ENCODE data around the gene SMARCC2.
"Not testable (repeated sequence)": the region's sequence is repeated elsewhere in the genome, so short reads cannot be mapped to it uniquely, and the experiment has no call there.

DNA sequence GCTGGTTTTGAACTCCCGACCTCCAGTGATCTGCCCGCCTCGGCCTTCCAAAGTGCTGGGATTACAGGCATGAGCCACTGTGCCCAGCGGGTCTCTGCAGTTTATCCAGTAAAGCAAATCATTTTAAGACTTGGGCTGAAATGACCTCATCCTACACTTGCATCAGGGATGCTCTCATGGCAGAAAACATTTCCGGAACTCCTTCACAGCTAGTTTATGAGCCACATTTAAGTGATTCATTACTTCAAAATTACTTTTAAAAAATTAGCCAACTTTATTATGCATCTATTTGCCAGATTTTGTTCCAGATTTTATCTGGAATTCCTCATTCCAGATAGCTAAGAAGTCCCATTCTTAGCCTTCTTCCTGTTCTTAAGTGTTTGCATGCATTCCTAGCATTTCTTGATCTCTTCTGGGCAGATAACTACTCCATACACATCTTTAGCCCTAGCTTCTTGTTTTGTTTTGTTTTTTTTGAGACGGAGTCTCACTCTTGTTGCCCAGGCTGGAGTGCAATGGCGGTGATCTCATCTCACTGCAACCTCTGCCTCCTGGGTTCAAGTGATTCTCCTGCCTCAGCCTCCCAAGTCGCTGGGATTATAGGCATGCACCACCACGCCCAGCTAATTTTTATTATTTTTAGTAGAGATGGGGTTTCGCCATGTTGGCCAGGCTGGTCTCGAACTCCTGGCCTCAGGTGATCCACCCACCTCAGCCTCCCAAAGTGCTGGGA lies 7.7 kb upstream of the SMARCC2 start:
- TF ChIP-seq, protein P1, sequence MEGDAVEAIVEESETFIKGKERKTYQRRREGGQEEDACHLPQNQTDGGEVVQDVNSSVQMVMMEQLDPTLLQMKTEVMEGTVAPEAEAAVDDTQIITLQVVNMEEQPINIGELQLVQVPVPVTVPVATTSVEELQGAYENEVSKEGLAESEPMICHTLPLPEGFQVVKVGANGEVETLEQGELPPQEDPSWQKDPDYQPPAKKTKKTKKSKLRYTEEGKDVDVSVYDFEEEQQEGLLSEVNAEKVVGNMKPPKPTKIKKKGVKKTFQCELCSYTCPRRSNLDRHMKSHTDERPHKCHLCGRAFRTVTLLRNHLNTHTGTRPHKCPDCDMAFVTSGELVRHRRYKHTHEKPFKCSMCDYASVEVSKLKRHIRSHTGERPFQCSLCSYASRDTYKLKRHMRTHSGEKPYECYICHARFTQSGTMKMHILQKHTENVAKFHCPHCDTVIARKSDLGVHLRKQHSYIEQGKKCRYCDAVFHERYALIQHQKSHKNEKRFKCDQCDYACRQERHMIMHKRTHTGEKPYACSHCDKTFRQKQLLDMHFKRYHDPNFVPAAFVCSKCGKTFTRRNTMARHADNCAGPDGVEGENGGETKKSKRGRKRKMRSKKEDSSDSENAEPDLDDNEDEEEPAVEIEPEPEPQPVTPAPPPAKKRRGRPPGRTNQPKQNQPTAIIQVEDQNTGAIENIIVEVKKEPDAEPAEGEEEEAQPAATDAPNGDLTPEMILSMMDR (conservative IDR thresholded peaks at IDR 0.05 in 1 of 2, IDR thresholded peaks at IDR 0.05 in 1 of 2; ENCODE audit: extremely low read depth in 1 of 2, insufficient read depth in 1 of 2, low read depth in 1 of 2, low read length in 2 of 2), result not testable (repeated sequence)
- not testable (repeated sequence) for TF ChIP-seq EZH2 (IDR thresholded peaks at IDR 0.05; ENCODE audit: borderline replicate concordance, low read length)
